Adipocyte (in vitro differentiated cells): ENCODE results near the gene SLC25A6.
"Not testable (repeated sequence)": the region's sequence is repeated elsewhere in the genome, so short reads cannot be mapped to it uniquely, and the experiment has no call there.

Source experiments
- DNase-seq: peaks from one replicate; pipeline ENCODE4 v3.0.0-alpha.2; 2015; ENCODE audit warnings: low read depth
- H3K27me3 ChIP-seq: replicated peaks from 2 replicates; pipeline ENCODE4 v1.7.0; 2013; ENCODE audit warnings: mild to moderate bottlenecking, low read length, moderate library complexity; ENCODE audit not compliant: control insufficient read depth, insufficient read depth
- H3K36me3 ChIP-seq: 2 replicates; pipeline ENCODE4 v1.7.0; 2013; ENCODE audit warnings: low read length, mild to moderate bottlenecking, moderate library complexity; ENCODE audit not compliant: control insufficient read depth, insufficient read depth, severe bottlenecking
- H3K4me1 ChIP-seq: 2 replicates; pipeline ENCODE4 v1.7.0; 2013; ENCODE audit warnings: mild to moderate bottlenecking, low read length, moderate library complexity; ENCODE audit not compliant: control insufficient read depth, insufficient read depth
- H3K4me3 ChIP-seq: 2 replicates; pipeline ENCODE4 v1.7.0; 2013; ENCODE audit warnings: mild to moderate bottlenecking, low read length, moderate library complexity
- H3K9ac ChIP-seq: 2 replicates; pipeline ENCODE4 v1.7.0; 2013; ENCODE audit warnings: mild to moderate bottlenecking, low read length, moderate library complexity
- H3K9me3 ChIP-seq: 2 replicates; pipeline ENCODE4 v1.7.0; 2013; ENCODE audit warnings: mild to moderate bottlenecking, low read length, moderate library complexity; ENCODE audit not compliant: control insufficient read depth

Gene SLC25A6

DNA sequence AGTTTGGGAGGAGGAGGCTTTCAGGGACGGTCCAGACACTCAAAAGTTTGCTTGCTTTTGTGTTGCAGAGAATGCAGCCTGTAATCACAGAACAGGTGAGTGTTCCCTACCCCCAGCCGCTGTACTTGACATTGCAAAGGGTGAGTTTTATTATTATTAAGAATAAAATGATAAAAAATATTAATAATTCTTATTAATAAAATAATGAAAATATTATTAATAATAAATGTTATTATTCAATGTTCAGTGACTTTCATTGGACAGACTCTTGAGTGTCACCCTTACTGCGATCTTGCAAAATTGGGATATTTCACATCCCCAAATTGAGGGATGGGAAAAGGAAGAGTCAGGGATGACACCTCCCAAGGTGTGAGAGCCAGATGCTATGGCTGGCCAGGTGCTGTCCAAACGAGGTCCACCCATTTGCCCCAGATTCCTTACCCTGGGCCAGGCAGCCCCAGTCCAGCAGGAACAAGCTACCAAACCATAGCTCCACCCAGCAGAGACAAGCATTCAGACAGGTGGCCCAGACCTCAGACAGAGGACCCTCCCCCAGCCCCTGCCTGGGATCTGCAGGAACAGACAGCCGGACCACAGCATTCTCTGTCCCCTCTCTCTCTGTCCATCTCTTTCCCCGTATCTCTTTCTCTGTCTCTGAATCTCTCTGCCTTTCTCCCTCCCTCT, 33.0 kb downstream of the SLC25A6 start:
- Histone ChIP-seq H3K4me1 (no peaks in the 10 kb centered on the region), H3K27me3 (no peaks in the 10 kb centered on the region), H3K36me3 (no peaks in the 10 kb centered on the region), H3K9ac (no peak overlapping the region), H3K9me3 (peaks cover 4% of the 10 kb centered on the region), H3K4me3 (no peak overlapping the region)
- DNase-seq: no peak

GRCh38 chrX:1357993-1358392, 33.9 kb downstream of the SLC25A6 start:
- Histone ChIP-seq H3K27me3 (no peaks in the 10 kb centered on the region), H3K36me3 (no peaks in the 10 kb centered on the region), H3K9ac (no peak overlapping the region), H3K4me1 (no peaks in the 10 kb centered on the region), H3K4me3 (no peak overlapping the region), H3K9me3 (peaks cover 4% of the 10 kb centered on the region)
- DNase-seq: no peak

- no peak for DNase-seq
- H3K27me3 ChIP-seq: no peaks in the 10 kb centered on the region
- peaks cover 4% of the 10 kb centered on the region for H3K9me3 ChIP-seq
- H3K9ac ChIP-seq: no peak overlapping the region
- no peaks in the 10 kb centered on the region for H3K4me1 ChIP-seq
- no peaks in the 10 kb centered on the region for H3K36me3 ChIP-seq
- H3K4me3 ChIP-seq: no peak overlapping the region
Measured at GRCh38 chrX:1355131-1356046, 36.5 kb downstream of the SLC25A6 start.

- Histone ChIP-seq H3K4me3 (no peak overlapping the region), H3K36me3 (no peaks in the 10 kb centered on the region), H3K9me3 (peaks cover 4% of the 10 kb centered on the region), H3K4me1 (no peaks in the 10 kb centered on the region), H3K27me3 (no peaks in the 10 kb centered on the region), H3K9ac (no peak overlapping the region)
- no peak for DNase-seq
Measured at GRCh38 chrX:1354036-1355019, 37.6 kb downstream of the SLC25A6 start.

GRCh38 chrX:1351981-1352714, 39.8 kb downstream of the SLC25A6 start:
- no peaks in the 10 kb centered on the region for H3K27me3 ChIP-seq
- DNase-seq: no peak
- no peak overlapping the region for H3K9ac ChIP-seq
- H3K4me3 ChIP-seq: no peak overlapping the region
- no peaks in the 10 kb centered on the region for H3K4me1 ChIP-seq
- no peaks in the 10 kb centered on the region for H3K36me3 ChIP-seq
- H3K9me3 ChIP-seq: no peaks in the 10 kb centered on the region

DNA sequence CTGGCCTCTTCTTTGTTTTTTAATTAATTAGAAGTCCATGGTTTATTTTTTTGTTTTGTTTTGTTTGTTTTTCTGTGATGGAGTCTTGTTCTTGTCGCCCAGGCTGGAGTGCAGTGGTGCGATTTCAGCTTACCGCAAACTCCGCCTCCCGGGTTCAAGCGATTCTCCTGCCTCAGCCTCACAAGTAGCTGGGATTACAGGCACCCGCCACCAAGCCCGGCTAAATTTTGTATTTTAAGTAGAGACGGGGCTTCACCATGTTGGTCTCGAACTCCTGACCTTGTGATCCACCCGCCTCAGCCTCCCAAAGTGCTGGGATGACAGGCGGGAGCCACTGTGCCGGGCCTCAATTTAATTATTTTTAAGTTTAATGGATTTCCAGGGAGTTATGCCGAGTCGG, 42.3 kb downstream of the SLC25A6 start:
- DNase-seq, H3K4me1 ChIP-seq, H3K9ac ChIP-seq, H3K36me3 ChIP-seq, H3K27me3 ChIP-seq, H3K9me3 ChIP-seq, H3K4me3 ChIP-seq: not testable (repeated sequence)

GRCh38 chrX:1341545-1342184, 50.2 kb downstream of the SLC25A6 start:
- H3K36me3 ChIP-seq: no peaks in the 10 kb centered on the region
- peaks cover 3% of the 10 kb centered on the region for H3K4me1 ChIP-seq
- peaks cover 3% of the 10 kb centered on the region for H3K27me3 ChIP-seq
- no peak overlapping the region for H3K4me3 ChIP-seq
- no peak overlapping the region for H3K9ac ChIP-seq
- peaks cover 3% of the 10 kb centered on the region for H3K9me3 ChIP-seq
- no peak for DNase-seq

DNA sequence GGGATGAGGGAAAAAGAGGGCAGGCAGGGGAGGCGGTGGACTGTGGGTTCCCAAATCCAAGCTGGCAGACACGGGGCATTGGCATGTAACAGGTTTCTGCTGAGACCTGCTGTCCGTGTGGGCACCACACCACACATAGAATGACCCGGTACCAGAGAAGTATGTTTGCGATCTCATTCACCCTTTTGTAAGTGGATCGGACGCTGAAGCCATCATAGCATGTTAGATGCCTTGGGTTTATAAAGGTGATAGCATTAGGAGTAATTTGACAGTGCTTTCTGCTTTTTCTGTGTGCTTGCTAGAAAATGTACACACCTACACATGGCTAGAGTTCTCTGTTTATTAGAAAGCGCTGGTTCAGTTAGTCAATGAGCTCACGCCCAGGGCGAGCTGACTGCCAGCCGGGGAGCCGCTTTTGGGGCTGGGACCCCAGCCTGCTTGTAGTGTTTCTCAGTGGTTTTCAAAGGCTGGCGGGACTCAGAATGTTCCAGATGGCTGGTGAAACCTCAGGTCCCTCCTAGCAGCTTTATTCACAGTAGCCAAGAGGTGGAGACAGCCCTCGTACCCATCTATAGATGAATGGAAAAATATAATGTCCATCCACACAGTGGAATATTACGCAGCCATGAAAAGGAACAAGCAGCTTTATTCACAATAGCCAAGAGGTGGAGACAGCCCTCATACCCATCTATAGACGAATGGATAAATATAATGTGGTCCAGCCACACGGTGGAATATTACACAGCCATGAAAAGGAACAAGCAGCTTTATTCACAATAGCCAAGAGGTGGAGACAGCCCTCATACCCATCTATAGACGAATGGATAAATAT, 54.7 kb downstream of the SLC25A6 start:
- H3K36me3 ChIP-seq: no peaks in the 10 kb centered on the region
- peak overlapping the region; percentile 73 for H3K4me3 ChIP-seq
- DNase-seq: no peak
- peaks cover 3% of the 10 kb centered on the region for H3K9me3 ChIP-seq
- H3K27me3 ChIP-seq: peaks cover 3% of the 10 kb centered on the region
- peak overlapping the region; percentile 60 for H3K9ac ChIP-seq
- peaks cover 9% of the 10 kb centered on the region for H3K4me1 ChIP-seq

DNA sequence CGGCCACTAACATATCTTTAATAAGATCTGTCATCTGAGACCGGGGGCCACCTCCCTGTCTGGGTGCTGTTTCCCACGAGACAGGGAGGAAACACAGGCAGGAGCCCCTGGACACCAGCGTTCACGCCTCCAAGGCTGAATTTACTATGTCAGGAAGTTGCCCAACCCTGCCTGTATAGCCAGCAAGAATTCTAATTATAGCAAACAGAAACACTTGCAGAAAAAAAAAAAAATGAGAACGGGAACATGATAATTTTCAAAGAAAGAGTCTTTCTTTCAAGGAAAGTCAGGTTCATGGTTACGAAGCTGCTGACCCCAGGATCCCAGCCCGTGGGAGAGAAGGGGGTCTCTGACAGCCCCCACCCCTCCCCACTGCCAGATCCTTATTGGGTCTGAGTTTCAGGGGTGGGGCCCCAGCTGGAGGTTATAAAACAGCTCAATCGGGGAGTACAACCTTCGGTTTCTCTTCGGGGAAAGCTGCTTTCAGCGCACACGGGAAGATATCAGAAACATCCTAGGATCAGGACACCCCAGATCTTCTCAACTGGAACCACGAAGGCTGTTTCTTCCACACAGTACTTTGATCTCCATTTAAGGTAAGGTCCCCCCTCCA, 55.5 kb downstream of the SLC25A6 start, which contains the start of gene IL3RA:
Gene IL3RA (plus strand): TSS at position 455 of the 613 bp plus-strand sequence. CDS start 4,981 bp downstream, outside the sequence.
- Histone ChIP-seq H3K9me3 (no peaks in the 10 kb centered on the region), H3K27me3 (peaks cover 3% of the 10 kb centered on the region), H3K36me3 (no peaks in the 10 kb centered on the region), H3K4me1 (peaks cover 9% of the 10 kb centered on the region), H3K9ac (peak within 1 kb of the TSS; percentile 60), H3K4me3 (peak within 1 kb of the TSS; percentile 73)
- DNase-seq: peak; percentile 55
